DOHH2 (cell line): ENCODE measurements around the gene RRAGD.

ENCODE experiments used
- H3F3A ChIP-seq: fragments of 200-600 bp; sonication (generic), shearing (Covaris generic); 2 replicates; pipeline ENCODE4 v1.6.0; 2016; ENCODE audit warnings: antibody characterized with exemption, mild to moderate bottlenecking; ENCODE audit not compliant: control insufficient read depth, insufficient read depth
- H3K27ac ChIP-seq: fragments of 200-600 bp; sonication (generic); 2 replicates; pipeline ENCODE4 v1.5.1; 2014; ENCODE audit warnings: low read depth, mild to moderate bottlenecking, low read length, moderate library complexity
- H3K27me3 ChIP-seq: fragments of 200-600 bp; sonication (generic); 2 replicates; pipeline ENCODE4 v1.6.1; 2014; ENCODE audit warnings: mild to moderate bottlenecking, low read length, mixed read lengths; ENCODE audit not compliant: control insufficient read depth
- H3K36me3 ChIP-seq: fragments of 200-600 bp; sonication (generic); 2 replicates; pipeline ENCODE4 v1.6.1; 2014; ENCODE audit warnings: mild to moderate bottlenecking, low read length, moderate library complexity, mixed read lengths; ENCODE audit not compliant: control insufficient read depth
- H3K4me1 ChIP-seq: fragments of 200-600 bp; sonication (generic); 2 replicates; pipeline ENCODE4 v1.6.1; 2014; ENCODE audit warnings: mild to moderate bottlenecking, low read length, mixed read lengths; ENCODE audit not compliant: control insufficient read depth
- H3K4me2 ChIP-seq: fragments of 200-600 bp; sonication (generic); 2 replicates; pipeline ENCODE4 v1.6.0; 2014; ENCODE audit warnings: mild to moderate bottlenecking, low read length, moderate library complexity
- H3K4me3 ChIP-seq: fragments of 200-600 bp; sonication (generic); 2 replicates; pipeline ENCODE4 v1.5.1; 2014; ENCODE audit warnings: mild to moderate bottlenecking, low read length, mixed read lengths
- H3K79me2 ChIP-seq: fragments of 200-600 bp; sonication (generic); 2 replicates; pipeline ENCODE4 v1.6.1; 2014; ENCODE audit warnings: mild to moderate bottlenecking, low read length, mixed read lengths; ENCODE audit not compliant: control insufficient read depth
- H3K9me2 ChIP-seq: fragments of 200-600 bp; sonication (generic); replicated peaks from 2 replicates; pipeline ENCODE4 v1.6.1; 2014; ENCODE audit warnings: mild to moderate bottlenecking, low read length, mixed read lengths; ENCODE audit not compliant: control insufficient read depth
- H3K9me3 ChIP-seq: fragments of 200-600 bp; sonication (generic); 2 replicates; pipeline ENCODE4 v1.6.1; 2014; ENCODE audit warnings: antibody characterized with exemption, low read length, mixed read lengths; ENCODE audit not compliant: control insufficient read depth, insufficient read depth
- H4K20me1 ChIP-seq: fragments of 200-600 bp; sonication (generic); 2 replicates; pipeline ENCODE4 v1.6.0; 2014; ENCODE audit warnings: low read depth, mild to moderate bottlenecking, antibody characterized with exemption, low read length, moderate library complexity; ENCODE audit not compliant: control insufficient read depth, insufficient read depth
- CTCF ChIP-seq: fragments of 200-600 bp; sonication (generic); IDR thresholded peaks from one replicate; pipeline ENCODE4 v1.5.1; 2014; ENCODE audit warnings: antibody characterized with exemption, mild to moderate bottlenecking, low read depth, low read length; ENCODE audit not compliant: poor library complexity, severe bottlenecking
- EZH2phosphoT487 ChIP-seq: fragments of 200-600 bp; sonication (generic); IDR thresholded peaks from 2 replicates; pipeline ENCODE4 v1.6.1; 2017; ENCODE audit warnings: borderline replicate concordance, mild to moderate bottlenecking, antibody characterized with exemption, low read length, moderate library complexity, mixed read lengths

Gene RRAGD

GRCh38 chr6:89375427-89376267 is 36.4 kb downstream of the RRAGD start:
- Histone ChIP-seq H3K27me3 (no peaks in the 10 kb centered on the region), H3K79me2 (no peaks in the 10 kb centered on the region), H3K4me2 (peak overlapping the region; percentile 38), H3K9me3 (no peaks in the 10 kb centered on the region), H3K4me3 (peak overlapping the region; percentile 15; the same call in 1 of the 2 replicates), H3K27ac (peak overlapping the region; percentile 15; the same call in 1 of the 2 replicates), H3K36me3 (no peaks in the 10 kb centered on the region), H3K4me1 (peaks cover 44% of the 10 kb centered on the region), H3K9me2 (no peaks in the 10 kb centered on the region), H4K20me1 (no peaks in the 10 kb centered on the region), H3F3A (peaks cover 8% of the 10 kb centered on the region)
- TF ChIP-seq CTCF (peak; percentile 75), EZH2phosphoT487 (no peak)

DNA sequence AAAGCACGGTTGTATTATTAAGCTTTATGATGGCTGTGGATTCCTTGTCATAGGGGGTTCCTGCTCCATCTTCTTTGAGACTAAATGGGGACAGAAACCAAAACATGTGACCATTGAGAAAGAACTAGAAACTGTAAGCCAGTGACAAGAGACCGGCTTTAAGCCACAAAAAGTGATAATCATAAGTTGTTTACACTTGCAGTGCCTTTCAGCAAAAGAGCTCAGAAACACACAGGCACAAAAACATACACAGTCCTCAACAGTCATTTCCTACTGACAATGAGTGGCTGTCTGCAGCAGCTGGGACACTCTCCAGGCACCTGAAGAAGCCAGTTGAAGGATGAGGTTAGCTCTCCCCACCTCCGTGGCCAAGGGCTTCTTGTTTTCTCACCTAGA is 39.6 kb downstream of the RRAGD start:
- Histone ChIP-seq H4K20me1 (no peaks in the 10 kb centered on the region), H3K4me1 (peaks cover 57% of the 10 kb centered on the region), H3K9me2 (no peaks in the 10 kb centered on the region), H3F3A (peaks cover 11% of the 10 kb centered on the region), H3K79me2 (no peaks in the 10 kb centered on the region), H3K9me3 (no peaks in the 10 kb centered on the region), H3K4me2 (peak overlapping the region; percentile 37), H3K27me3 (no peaks in the 10 kb centered on the region), H3K27ac (no peak overlapping the region), H3K4me3 (peak overlapping the region; percentile 15; the same call in 1 of the 2 replicates), H3K36me3 (no peaks in the 10 kb centered on the region)
- TF ChIP-seq EZH2phosphoT487 (no peak), CTCF (no peak)

DNA sequence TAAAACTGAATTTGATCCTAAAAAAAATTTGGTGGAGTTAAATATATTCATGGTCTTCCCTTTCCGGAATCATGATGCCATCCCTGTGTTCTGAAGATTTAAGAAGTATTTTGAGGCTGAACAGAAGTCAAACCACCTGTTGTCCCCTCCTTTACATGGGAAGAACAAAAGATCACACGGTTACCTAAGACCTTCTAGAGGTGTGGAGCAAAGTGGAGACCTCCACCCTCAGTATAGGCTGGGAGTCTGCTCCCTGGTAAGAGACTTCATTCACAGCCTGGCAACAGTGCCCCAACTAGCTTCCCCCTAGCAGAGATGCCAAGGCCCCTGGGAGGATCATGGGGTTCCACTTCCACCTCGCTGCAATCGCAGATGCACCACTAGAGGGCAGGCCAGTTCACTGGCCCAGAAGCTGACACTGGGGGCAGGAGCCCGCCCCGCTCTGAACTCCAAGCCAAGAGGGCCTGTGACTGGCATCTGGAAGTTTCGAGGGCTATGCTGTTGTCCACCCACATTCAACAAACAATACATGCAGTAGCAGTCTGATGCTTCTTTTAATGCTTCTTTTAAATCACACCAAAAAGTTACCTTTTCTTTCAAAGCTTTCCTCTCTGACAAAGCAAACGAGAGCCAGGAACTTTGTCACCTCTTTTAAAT is 40.1 kb downstream of the RRAGD start:
- Histone ChIP-seq H3K27ac (no peak overlapping the region), H3F3A (peaks cover 11% of the 10 kb centered on the region)

More for the DNA sequence above, 40.1 kb downstream of the RRAGD start:
- no peaks in the 10 kb centered on the region for H3K36me3 ChIP-seq
- H3K4me2 ChIP-seq = peak overlapping the region; percentile 37
- H4K20me1 ChIP-seq = no peaks in the 10 kb centered on the region
- peak overlapping the region; percentile 15; the same call in 1 of the 2 replicates for H3K4me3 ChIP-seq
- no peaks in the 10 kb centered on the region for H3K9me2 ChIP-seq
- no peaks in the 10 kb centered on the region for H3K9me3 ChIP-seq
- H3K79me2 ChIP-seq = no peaks in the 10 kb centered on the region
- no peak for TF ChIP-seq EZH2phosphoT487
- peak; percentile 98 for TF ChIP-seq CTCF
- no peaks in the 10 kb centered on the region for H3K27me3 ChIP-seq
- peaks cover 62% of the 10 kb centered on the region for H3K4me1 ChIP-seq
